ENCODE results near the gene CPED1. TPM values are rescaled to one million over a fixed set of nuclear protein-coding genes. Genes with fewer than 3 reads are reported as not detected.

CPED1 gene
- total RNA-seq, 1 experiment from 2014 or later = 0.39 TPM

DNA sequence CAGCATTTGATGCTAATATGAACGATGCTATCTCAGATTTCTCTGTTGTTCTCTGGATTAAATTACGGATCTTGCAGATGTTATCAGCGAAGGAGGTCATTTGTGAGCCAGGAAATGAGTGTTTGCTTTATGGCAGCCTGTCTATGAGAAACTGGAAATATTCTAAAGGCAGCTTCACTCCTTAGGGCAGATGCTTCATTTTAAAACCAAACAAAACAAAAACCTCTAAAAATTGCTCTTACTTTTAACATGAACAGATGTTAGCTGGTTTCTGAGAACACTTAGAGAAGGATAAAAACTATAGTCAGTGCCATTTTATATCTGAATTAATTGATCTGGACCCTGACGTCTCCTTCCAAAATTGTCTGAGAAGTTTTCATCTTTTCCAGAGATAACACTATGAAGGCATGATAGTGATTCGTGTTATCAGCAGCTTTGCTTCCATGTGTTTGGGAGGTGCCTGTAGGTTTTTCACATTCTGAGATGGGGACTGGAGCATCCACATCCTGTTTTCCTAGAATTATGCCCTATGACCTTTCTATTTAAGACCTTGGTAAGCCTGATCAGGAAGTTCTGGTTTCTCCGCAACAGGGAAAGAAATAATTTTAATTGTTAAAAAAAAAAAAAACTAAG is 53.1 kb downstream of the CPED1 start:
- Histone ChIP-seq H3K27me3 (ENCODE audit: control insufficient read depth, insufficient read depth, low read length) (no peaks in the 10 kb centered on the region), H3K4me1 (ENCODE audit: control insufficient read depth, insufficient read depth, low read length) (no peaks in the 10 kb centered on the region), H3K9me3 (ENCODE audit: control insufficient read depth, insufficient read depth, low read depth, low read length) (no peaks in the 10 kb centered on the region), H3K27ac (ENCODE audit: low read length) (no peak overlapping the region), H3K4me3 (ENCODE audit: low read depth in 2 of 2, low read length in 2 of 2) (no peak overlapping the region), H3K36me3 (ENCODE audit: control insufficient read depth, insufficient read depth, low read length) (no peaks in the 10 kb centered on the region)
- ChIA-PET CTCF (no interaction called here), POLR2A (no interaction called here)
- TF ChIP-seq, protein P1, sequence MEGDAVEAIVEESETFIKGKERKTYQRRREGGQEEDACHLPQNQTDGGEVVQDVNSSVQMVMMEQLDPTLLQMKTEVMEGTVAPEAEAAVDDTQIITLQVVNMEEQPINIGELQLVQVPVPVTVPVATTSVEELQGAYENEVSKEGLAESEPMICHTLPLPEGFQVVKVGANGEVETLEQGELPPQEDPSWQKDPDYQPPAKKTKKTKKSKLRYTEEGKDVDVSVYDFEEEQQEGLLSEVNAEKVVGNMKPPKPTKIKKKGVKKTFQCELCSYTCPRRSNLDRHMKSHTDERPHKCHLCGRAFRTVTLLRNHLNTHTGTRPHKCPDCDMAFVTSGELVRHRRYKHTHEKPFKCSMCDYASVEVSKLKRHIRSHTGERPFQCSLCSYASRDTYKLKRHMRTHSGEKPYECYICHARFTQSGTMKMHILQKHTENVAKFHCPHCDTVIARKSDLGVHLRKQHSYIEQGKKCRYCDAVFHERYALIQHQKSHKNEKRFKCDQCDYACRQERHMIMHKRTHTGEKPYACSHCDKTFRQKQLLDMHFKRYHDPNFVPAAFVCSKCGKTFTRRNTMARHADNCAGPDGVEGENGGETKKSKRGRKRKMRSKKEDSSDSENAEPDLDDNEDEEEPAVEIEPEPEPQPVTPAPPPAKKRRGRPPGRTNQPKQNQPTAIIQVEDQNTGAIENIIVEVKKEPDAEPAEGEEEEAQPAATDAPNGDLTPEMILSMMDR (IDR thresholded peaks at IDR 0.05) = no peak
- no peak for TF ChIP-seq REST (IDR thresholded peaks at IDR 0.05; ENCODE audit: insufficient read depth in 1 of 2, low read depth in 2 of 2, low read length in 1 of 2)
- TF ChIP-seq POLR2AphosphoS5 (IDR thresholded peaks at IDR 0.05; ENCODE audit: low read depth, low read length) = no peak
- TF ChIP-seq SIN3A (IDR thresholded peaks at IDR 0.05; ENCODE audit: borderline replicate concordance, insufficient read depth, low read depth, low read length) = no peak
- no peak for TF ChIP-seq TCF7L2 (IDR thresholded peaks at IDR 0.05; ENCODE audit: low read depth, low read length)
- ATAC-seq (no peak), DNase-seq (ENCODE audit: low read depth, low spot score) (no peak)
- BruUV-seq (replicated peaks) = no TSS peak
- in situ Hi-C loops (cut with HindIII; ENCODE audit: low pct_unique_long_range_greater_than_20kb, low sequenced_read_pairs) = no loop called here
- intact Hi-C loops (cut with micrococcal nuclease; ENCODE audit: unreplicated experiment) = no loop called here

GRCh38 chr7:121042195-121042594 is 53.7 kb downstream of the CPED1 start:
- DNase-seq (ENCODE audit: low read depth, low spot score) (no peak), ATAC-seq (no peak)
- Histone ChIP-seq H3K27ac (ENCODE audit: low read length) (no peak overlapping the region), H3K4me1 (ENCODE audit: control insufficient read depth, insufficient read depth, low read length) (no peaks in the 10 kb centered on the region), H3K9me3 (ENCODE audit: control insufficient read depth, insufficient read depth, low read depth, low read length) (no peaks in the 10 kb centered on the region), H3K4me3 (ENCODE audit: low read depth in 2 of 2, low read length in 2 of 2) (no peak overlapping the region), H3K27me3 (ENCODE audit: control insufficient read depth, insufficient read depth, low read length) (no peaks in the 10 kb centered on the region), H3K36me3 (ENCODE audit: control insufficient read depth, insufficient read depth, low read length) (no peaks in the 10 kb centered on the region)
- TF ChIP-seq, protein P1 (IDR thresholded peaks at IDR 0.05) = no peak
- TF ChIP-seq SIN3A (IDR thresholded peaks at IDR 0.05; ENCODE audit: borderline replicate concordance, insufficient read depth, low read depth, low read length) (no peak), POLR2AphosphoS5 (IDR thresholded peaks at IDR 0.05; ENCODE audit: low read depth, low read length) (no peak), TCF7L2 (IDR thresholded peaks at IDR 0.05; ENCODE audit: low read depth, low read length) (no peak), REST (IDR thresholded peaks at IDR 0.05; ENCODE audit: insufficient read depth in 1 of 2, low read depth in 2 of 2, low read length in 1 of 2) (no peak)
- no TSS peak for BruUV-seq (replicated peaks)
- in situ Hi-C loops (cut with HindIII; ENCODE audit: low pct_unique_long_range_greater_than_20kb, low sequenced_read_pairs) = no loop called here
- ChIA-PET POLR2A (no interaction called here), CTCF (no interaction called here)
- intact Hi-C loops (cut with micrococcal nuclease; ENCODE audit: unreplicated experiment) = no loop called here
